Fibroblast of villous mesenchyme (primary cell): Measurements from ENCODE around the gene DLX5. TPM values are rescaled to one million over a fixed set of nuclear protein-coding genes. Genes with fewer than 3 reads are reported as not detected.
A peak's percentile ranks its signal among the peaks of the same experiment; 100 is the strongest.

Experiments
- DNase-seq: peaks from one replicate; pipeline ENCODE4 v3.0.0-alpha.2; 2010; ENCODE audit warnings: low read depth
- H3K4me3 ChIP-seq: 2 replicates; pipeline ENCODE4 v1.5.1; 2011; ENCODE audit warnings: low read depth, mild to moderate bottlenecking, low read length
- total RNA-seq: library from RNA; depleted of rRNA; stranded (reverse); fragments of >200 nt; gene quantifications from 2 replicates; pipeline ENCODE4 v1.2.3, GENCODE V29; 2012
- TF ChIP-seq, protein P1 (sequence below): IDR thresholded peaks from 2 replicates; pipeline ENCODE4 v1.5.1; 2012; ENCODE audit warnings: low read depth, mild to moderate bottlenecking, low read length; ENCODE audit not compliant: insufficient read depth

The DLX5 gene
- total RNA-seq, 1 donor: not detected

GRCh38 chr7:97027427-97028234 is 3.0 kb upstream of the DLX5 start:
- TF ChIP-seq, protein P1, sequence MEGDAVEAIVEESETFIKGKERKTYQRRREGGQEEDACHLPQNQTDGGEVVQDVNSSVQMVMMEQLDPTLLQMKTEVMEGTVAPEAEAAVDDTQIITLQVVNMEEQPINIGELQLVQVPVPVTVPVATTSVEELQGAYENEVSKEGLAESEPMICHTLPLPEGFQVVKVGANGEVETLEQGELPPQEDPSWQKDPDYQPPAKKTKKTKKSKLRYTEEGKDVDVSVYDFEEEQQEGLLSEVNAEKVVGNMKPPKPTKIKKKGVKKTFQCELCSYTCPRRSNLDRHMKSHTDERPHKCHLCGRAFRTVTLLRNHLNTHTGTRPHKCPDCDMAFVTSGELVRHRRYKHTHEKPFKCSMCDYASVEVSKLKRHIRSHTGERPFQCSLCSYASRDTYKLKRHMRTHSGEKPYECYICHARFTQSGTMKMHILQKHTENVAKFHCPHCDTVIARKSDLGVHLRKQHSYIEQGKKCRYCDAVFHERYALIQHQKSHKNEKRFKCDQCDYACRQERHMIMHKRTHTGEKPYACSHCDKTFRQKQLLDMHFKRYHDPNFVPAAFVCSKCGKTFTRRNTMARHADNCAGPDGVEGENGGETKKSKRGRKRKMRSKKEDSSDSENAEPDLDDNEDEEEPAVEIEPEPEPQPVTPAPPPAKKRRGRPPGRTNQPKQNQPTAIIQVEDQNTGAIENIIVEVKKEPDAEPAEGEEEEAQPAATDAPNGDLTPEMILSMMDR: peak; percentile 94
- peak overlapping the region; percentile 31 for H3K4me3 ChIP-seq

GRCh38 chr7:97026715-97027426 is 2.2 kb upstream of the DLX5 start:
- peak overlapping the region; percentile 31 for H3K4me3 ChIP-seq
- TF ChIP-seq, protein P1: no peak
- no peak for DNase-seq

More at GRCh38 chr7:97027427-97028234, 3.0 kb upstream of the DLX5 start:
- DNase-seq: peak; percentile 84

GRCh38 chr7:97025983-97026714 is 1.5 kb upstream of the DLX5 start:
- TF ChIP-seq, protein P1: no peak
- H3K4me3 ChIP-seq: no peak overlapping the region
- DNase-seq: no peak

GRCh38 chr7:97025130-97025499 is 484 bp upstream of the DLX5 start:
- DNase-seq: no peak
- no peak overlapping the region for H3K4me3 ChIP-seq
- TF ChIP-seq, protein P1: no peak

- TF ChIP-seq, protein P1: no peak
- H3K4me3 ChIP-seq: no peak overlapping the region
- DNase-seq: no peak
Measured at GRCh38 chr7:97022491-97023306, 1.9 kb downstream of the DLX5 start.
